Spleen (tissue), 11 donors: ENCODE results near the gene DBNL. TPM values are rescaled to one million over a fixed set of nuclear protein-coding genes. Genes with fewer than 3 reads are reported as not detected.
A peak's percentile ranks its signal among the peaks of the same experiment; 100 is the strongest.
"Not testable (repeated sequence)": the region's sequence is repeated elsewhere in the genome, so short reads cannot be mapped to it uniquely, and the experiment has no call there.

Experiments
- DNase-seq: peaks from one replicate; pipeline ENCODE4 v3.0.0-alpha.2; 2020
- H3K27ac ChIP-seq, 8 donors: fragments of 200-600 bp; sonication (generic) in 7 of 8; 1 replicate in 4 of 8; 2 replicates in 4 of 8; pipeline versions ENCODE4 v1.5.0 to v1.8.0; 2016 to 2021; ENCODE audit warnings: inconsistent platforms in 4 of 8, mild to moderate bottlenecking in 4 of 8, moderate library complexity in 1 of 8
- H3K27me3 ChIP-seq, 7 donors: fragments of 200-600 bp; sonication (generic) in 6 of 7; replicated peaks in 1 of 7; 1 replicate in 4 of 7; 2 replicates in 3 of 7; pipeline versions ENCODE4 v1.5.0 to v1.8.0; 2016 to 2021; ENCODE audit warnings: inconsistent platforms in 3 of 7, mild to moderate bottlenecking in 1 of 7
- H3K36me3 ChIP-seq, 6 donors: fragments of 200-600 bp; sonication (generic) in 5 of 6; 1 replicate in 4 of 6; 2 replicates in 2 of 6; pipeline versions ENCODE4 v1.5.0 to v1.8.0; 2016 to 2021; ENCODE audit warnings: inconsistent platforms in 2 of 6
- H3K4me1 ChIP-seq, 6 donors: fragments of 200-600 bp; sonication (generic) in 5 of 6; 1 replicate in 3 of 6; 2 replicates in 3 of 6; pipeline versions ENCODE4 v1.5.0 to v1.8.0; 2016 to 2021; ENCODE audit warnings: inconsistent platforms in 3 of 6
- H3K4me3 ChIP-seq, 8 donors: fragments of 200-600 bp; sonication (generic) in 7 of 8; 1 replicate in 4 of 8; 2 replicates in 4 of 8; pipeline versions ENCODE4 v1.5.0 to v1.8.0; 2016 to 2021; ENCODE audit warnings: inconsistent platforms in 4 of 8, mild to moderate bottlenecking in 4 of 8, moderate library complexity in 2 of 8
- H3K9me3 ChIP-seq, 8 donors: fragments of 200-600 bp; sonication (generic) in 7 of 8; 1 replicate in 4 of 8; 2 replicates in 4 of 8; pipeline versions ENCODE4 v1.5.0 to v1.8.0; 2016 to 2021; ENCODE audit warnings: inconsistent platforms in 4 of 8
- WGBS, 5 donors: extraction: QIAGEN DNeasy Blood & Tissue Kit in 3 of 5; methylation state at CpG; one replicate each; pipeline versions ENCODE4 v1.1.5 to v1.1.7; 2013 to 2018; 5-methylcytosine and 5-hydroxymethylcytosine counted together
- intact Hi-C: fragments of 100-400 bp; cut with DNase I; formaldehyde crosslinking; loops from one replicate; pipeline ENCODE4 v1.15.0; 2023; ENCODE audit warnings: low total_unique reads
- polyA plus RNA-seq, 3 donors: library from polyadenylated mRNA; stranded (reverse); fragments of 200-250 nt; gene quantifications; one replicate each; pipeline ENCODE4 v1.2.1, GENCODE V29; 2013
- total RNA-seq, 7 donors: library from RNA; depleted of rRNA in 3 of 7; stranded (reverse); fragments of >200 nt in 3 of 7; fragmentation: NEBNext Ultra II Directional in 4 of 7; extraction: Animal tissue kit (Norgen Biotek cat#: 25700) in 4 of 7; gene quantifications; one replicate each; pipeline versions ENCODE4 v1.1.0 to v1.2.1, GENCODE V29; 2016 to 2021
- donor health status: healthy with polysubstance abuse.
- donor health status: DM: no; HTN: no; CAD: no; lungs with moderate emphysema.
- donor health status: DM: no; HTN: no; CAD: no.
- donor health status: Bipolar disorder and iron deficiency.
- donor health status: healthy.
- donor health status: DM: no; HTN: no; CAD: no.
- donor health status: DM: yes; HTN: yes; CAD: no.

The DBNL gene
- total and polyA plus RNA-seq, 10 donors: 118 to 257 (median 206) TPM

DNA sequence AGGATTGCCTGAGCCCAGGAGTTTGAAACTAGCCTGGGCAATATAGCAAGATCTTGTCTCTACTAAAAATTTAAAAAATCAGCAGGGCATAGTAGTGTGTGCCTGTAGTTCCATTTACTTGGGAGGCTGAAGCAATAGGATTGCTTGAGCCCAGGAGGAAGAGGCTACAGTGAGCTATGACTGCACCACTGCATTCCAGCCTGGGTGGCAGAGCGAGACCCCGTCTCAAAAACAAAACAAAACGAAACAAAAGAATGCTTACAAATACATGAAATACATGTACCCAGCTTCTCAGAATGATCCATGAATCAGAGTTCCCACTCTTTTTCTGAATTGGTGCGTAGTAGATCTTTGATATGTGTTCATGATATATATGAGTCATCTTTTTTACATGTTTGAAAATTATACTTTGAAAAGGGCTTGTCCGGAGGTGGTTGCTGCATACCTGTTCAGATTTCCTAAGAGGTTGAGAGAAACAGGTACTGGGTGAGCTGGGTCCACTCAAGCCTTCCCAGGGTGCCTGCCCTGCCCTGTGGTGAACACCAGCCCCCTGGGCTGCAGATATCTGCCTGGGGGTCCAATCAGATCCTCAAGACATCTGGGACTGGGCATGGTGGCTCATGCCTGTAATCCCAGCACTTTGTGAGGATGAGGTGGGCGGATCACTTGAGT is 21.6 kb upstream of the DBNL start:
- H3K36me3 ChIP-seq, intact Hi-C loops, H3K9me3 ChIP-seq, H3K27ac ChIP-seq, DNase-seq, H3K27me3 ChIP-seq, H3K4me3 ChIP-seq: not testable (repeated sequence)
- 78 to 90% (median 85%) methylated on average over 5 to 6 of the region's 6 CpGs for WGBS, 5 donors
- H3K4me1 ChIP-seq: peaks cover 0 to 24% (median 21%) of the 10 kb centered on the region in 6 donors

DNA sequence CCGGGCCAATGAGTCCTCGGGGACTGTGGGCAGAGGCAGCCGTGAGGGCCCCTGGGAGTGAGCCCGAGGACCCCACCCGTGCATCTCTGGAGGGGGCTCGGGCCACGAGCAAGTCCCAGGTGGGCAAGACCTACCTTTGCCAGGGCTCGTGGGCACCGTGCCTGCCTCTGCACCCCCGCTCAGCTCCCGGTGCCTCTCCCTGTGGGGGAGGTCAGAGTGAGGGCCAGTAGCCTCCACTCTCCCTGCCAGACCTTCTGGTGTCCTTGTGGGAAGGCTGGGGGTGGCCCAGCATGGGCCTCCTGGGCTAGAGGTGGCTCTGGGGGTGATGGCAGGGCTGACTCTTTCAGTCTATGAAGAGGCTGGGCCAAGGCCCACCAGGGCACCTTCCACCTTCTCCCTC is 15.1 kb upstream of the DBNL start:
- H3K4me1 ChIP-seq, H3K9me3 ChIP-seq, DNase-seq, intact Hi-C loops, H3K36me3 ChIP-seq, H3K4me3 ChIP-seq, H3K27me3 ChIP-seq: not testable (repeated sequence)
- 72 to 93% (median 92%) methylated on average over 4 of the region's 11 CpGs; no CpG with 5 or more reads in 2 of the 5 donors for WGBS, 5 donors
- peak overlapping the region in 1 of 8 donors; percentile 38 for H3K27ac ChIP-seq

DNA sequence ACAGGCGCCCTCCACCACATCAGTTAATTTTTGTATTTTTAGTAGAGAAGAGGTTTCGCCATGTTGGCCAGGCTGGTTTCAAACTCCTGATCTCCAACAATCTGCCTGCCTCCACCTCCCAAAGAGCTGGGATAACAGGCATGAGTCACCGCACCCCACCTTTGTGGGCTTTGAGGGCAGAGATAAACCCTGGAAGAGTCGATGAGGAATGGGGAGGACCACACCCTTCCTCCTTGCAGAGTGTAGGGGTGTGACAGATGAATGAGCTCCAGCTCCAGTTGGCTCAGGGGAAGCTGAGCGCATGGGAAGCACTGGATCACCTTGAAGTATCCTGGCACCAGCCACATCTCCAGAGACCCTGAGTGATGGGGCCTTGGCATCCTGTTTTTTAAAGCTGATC is 14.5 kb upstream of the DBNL start:
- DNase-seq, intact Hi-C loops, H3K36me3 ChIP-seq, H3K9me3 ChIP-seq, H3K4me3 ChIP-seq, H3K4me1 ChIP-seq, H3K27me3 ChIP-seq: not testable (repeated sequence)
- H3K27ac ChIP-seq: peak overlapping the region in 1 of 8 donors; percentile 38
- 70 to 78% (median 74%) methylated on average over 3 to 4 of the region's 5 CpGs; no CpG with 5 or more reads in 2 of the 5 donors for WGBS, 5 donors

DNA sequence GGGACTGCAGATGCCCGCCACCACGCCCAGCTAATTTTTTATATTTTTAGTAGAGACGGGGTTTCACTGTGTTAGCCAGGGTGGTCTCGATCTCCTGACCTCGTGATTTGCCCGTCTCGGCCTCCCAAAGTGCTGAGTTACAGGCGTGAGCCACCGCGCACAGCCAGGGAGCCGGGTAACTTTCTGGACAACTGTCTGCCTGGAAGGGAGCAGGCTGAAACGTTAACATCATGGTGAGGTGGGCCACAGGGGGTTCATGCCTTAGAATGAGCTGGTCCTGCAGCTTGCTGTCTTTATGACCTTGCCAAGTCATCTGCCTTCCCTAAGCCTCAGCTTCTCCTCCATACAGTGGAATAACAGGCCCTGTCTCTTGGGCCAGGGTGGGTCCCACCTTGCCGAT is 13.2 kb upstream of the DBNL start:
- H3K36me3 ChIP-seq, H3K4me3 ChIP-seq, intact Hi-C loops, H3K9me3 ChIP-seq, H3K27ac ChIP-seq, DNase-seq, H3K4me1 ChIP-seq, H3K27me3 ChIP-seq: not testable (repeated sequence)
- 90 to 96% (median 93%) methylated on average over 11 to 12 of the region's 13 CpGs for WGBS, 5 donors

DNA sequence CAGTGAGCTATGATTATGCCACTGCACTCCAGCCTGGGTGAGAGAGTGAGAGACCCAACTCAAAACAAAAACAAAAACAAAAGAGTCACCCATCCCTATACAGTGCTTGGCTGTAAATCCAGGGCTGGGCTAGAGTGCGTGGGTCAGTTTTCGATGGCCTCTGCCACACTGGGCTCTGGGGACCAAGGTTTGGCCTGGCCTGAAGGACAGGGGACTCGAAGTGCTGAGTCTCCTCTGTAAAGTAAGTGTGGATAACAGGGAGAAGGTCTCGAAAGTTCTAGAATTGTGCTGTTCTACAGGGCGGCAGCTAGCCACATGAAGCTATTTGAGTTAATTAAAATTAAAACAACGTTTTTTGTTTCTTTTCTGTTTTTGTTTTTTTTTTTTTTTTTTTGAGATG is 12.5 kb upstream of the DBNL start:
- DNase-seq: not testable (repeated sequence)

DNA sequence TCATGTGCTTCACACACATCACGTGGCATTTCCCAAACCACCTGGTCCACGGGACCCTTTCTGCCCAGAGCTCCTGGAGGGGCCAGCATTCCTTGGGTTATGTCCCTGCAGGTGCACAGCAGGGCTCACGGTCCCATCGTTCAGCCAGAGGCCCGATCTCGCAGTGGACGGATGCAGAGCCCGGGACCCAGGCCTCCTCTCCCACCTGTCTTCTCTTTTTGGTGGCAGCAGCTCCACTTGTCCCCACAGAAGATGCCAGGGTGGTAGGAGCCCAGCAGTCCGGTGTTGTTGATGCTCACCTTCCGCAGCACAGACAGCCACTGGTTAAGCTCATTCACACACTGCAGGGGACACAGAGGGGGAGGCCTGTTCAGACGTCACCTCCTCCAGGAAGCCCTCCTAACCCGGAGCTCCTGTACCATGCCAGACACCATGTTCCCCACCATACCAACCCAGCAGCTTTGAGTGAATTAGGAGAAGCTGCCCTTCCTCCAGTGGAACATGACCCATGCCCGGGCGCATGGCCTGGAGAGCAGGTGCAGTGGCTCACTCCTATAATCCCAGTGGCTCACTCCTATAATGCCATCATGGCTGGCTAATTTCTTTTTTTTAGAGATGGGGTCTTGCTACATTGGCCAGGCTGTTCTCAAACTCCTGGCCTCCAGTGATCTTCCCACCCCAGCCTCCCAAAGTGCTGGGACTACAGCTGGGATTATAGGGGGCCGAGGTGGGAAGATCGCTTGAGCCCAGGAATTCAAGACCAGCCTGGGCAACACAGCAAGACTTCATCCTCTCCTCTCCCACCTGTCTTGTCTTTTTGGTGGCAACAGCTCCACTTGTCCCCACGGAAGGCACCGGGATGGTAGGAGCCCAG is 10.3 kb upstream of the DBNL start:
- H3K4me1 ChIP-seq, H3K36me3 ChIP-seq, intact Hi-C loops, H3K9me3 ChIP-seq, H3K4me3 ChIP-seq, DNase-seq, H3K27me3 ChIP-seq, H3K27ac ChIP-seq: not testable (repeated sequence)
- WGBS, 5 donors: 96 to 97% (median 96%) methylated on average over 10 to 16 of the region's 18 CpGs

More for the DNA sequence above, 12.5 kb upstream of the DBNL start:
- 86 to 94% (median 93%) methylated on average over 4 to 6 of the region's 6 CpGs for whole genome bisulfite sequencing, 5 donors
- H3K9me3 ChIP-seq, H3K36me3 ChIP-seq, H3K4me1 ChIP-seq, H3K27ac ChIP-seq, intact Hi-C loops, H3K4me3 ChIP-seq, H3K27me3 ChIP-seq: not testable (repeated sequence)

DNA sequence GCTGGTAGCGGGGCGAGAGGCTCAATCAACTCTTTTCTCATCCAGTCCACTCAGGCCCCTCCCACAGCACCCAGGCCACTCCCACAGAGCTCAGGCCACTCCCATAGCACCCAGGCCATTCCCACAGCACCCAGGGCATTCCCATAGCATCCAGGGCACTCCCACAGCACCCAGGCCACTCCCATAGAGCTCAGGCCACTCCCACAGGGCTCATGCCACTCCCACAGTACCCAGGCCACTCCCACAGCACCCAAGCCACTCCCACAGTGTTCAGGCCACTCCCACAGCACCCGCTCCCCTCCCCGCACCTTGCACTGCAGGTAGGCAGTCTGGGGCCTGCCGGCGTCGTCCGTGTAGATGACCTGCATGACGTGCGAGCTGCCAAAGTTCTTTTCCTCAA is 8.1 kb upstream of the DBNL start:
- H3K36me3 ChIP-seq, DNase-seq, intact Hi-C loops, H3K27ac ChIP-seq, H3K4me3 ChIP-seq, H3K9me3 ChIP-seq, H3K27me3 ChIP-seq: not testable (repeated sequence)
- peaks cover 0 to 14% (median 7%) of the 10 kb centered on the region in 6 donors for H3K4me1 ChIP-seq
- 59 to 95% (median 87%) methylated on average over 3 to 10 of the region's 10 CpGs for WGBS, 5 donors

DNA sequence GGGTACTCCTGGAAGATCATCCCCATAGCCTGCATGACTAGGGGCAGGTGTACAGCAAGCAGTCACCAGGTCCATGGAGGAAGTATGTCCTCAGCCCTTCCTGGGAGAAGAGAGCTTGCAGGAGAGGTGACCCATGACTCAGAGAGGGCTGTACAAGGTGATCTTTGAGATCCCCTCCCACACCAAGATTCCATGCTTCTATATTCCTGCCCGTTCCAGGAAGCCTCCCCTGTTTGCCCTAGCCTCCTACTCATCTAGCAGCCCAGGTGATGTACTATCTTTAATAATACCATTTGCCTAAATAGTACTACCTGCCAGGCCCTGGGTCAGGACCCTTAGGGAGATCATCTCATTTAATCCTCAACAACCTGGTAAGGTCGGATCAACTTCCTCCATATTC is 6.6 kb upstream of the DBNL start:
- 73 to 93% (median 89%) methylated on average over 2 of the region's 2 CpGs for WGBS, 5 donors
- H3K36me3 ChIP-seq, H3K4me3 ChIP-seq, H3K9me3 ChIP-seq, H3K27me3 ChIP-seq, intact Hi-C loops, DNase-seq: not testable (repeated sequence)
- Histone ChIP-seq H3K27ac (peak overlapping the region in 1 of 8 donors; percentile 17), H3K4me1 (peaks cover 0 to 17% (median 7%) of the 10 kb centered on the region in 6 donors)

DNA sequence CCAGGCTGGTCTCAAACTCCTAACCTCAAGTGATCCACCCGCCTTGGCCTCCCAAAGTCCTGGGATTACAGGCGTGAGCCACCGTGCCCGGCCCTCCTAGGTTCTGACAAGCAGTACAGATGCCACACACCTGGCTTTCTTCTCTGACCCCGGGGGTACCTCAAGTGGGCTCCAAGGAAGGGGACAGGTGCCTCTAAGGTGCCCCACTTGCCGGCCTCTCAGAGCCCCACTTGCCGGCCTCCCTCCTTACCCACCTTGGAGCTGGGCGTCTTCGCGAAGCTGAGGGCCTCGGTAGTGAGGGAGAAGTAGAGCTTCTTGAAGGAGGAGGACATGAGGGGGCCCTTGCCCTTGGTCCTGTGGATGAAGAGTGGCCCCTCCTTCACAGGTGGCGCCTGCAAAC is 5.9 kb upstream of the DBNL start:
- H3K27me3 ChIP-seq, H3K4me3 ChIP-seq, H3K9me3 ChIP-seq, H3K36me3 ChIP-seq, intact Hi-C loops: not testable (repeated sequence)
- H3K4me1 ChIP-seq: peaks cover under 1 to 20% (median 10%) of the 10 kb centered on the region in 6 donors
- 20 to 94% (median 75%) methylated on average over 1 to 6 of the region's 12 CpGs; no CpG with 5 or more reads in 1 of the 5 donors for WGBS, 5 donors
- DNase-seq: peak; percentile 73
- H3K27ac ChIP-seq: peak overlapping the region in 1 of 8 donors; percentile 88
